OCI-LY1 (cell line): ENCODE measurements around the gene FLNC.

ENCODE experiments used
- CTCF ChIP-seq: fragments of 200-600 bp; sonication (generic), shearing (Covaris generic); IDR thresholded peaks from 2 replicates; pipeline ENCODE4 v1.5.1; 2017; ENCODE audit warnings: mild to moderate bottlenecking, antibody characterized with exemption, low read length, moderate library complexity, mixed read lengths
- EZH2 ChIP-seq: fragments of 200-600 bp; sonication (generic), shearing (Covaris generic); IDR thresholded peaks from 2 replicates; pipeline ENCODE4 v1.8.0; 2017; ENCODE audit warnings: borderline replicate concordance, mixed run types, mild to moderate bottlenecking, antibody characterized with exemption, low read length, moderate library complexity, mixed read lengths

- no peak for TF ChIP-seq CTCF
- no peak for TF ChIP-seq EZH2
Observed at GRCh38 chr7:128796327-128796726, 33.9 kb upstream of the FLNC start.
